HG02973 (cell line): ENCODE data around the gene PXT1.
"Not testable (repeated sequence)": the region's sequence is repeated elsewhere in the genome, so short reads cannot be mapped to it uniquely, and the experiment has no call there.

Experiments
- ATAC-seq: cut with Tn5 transposase; IDR thresholded peaks from one replicate; pipeline ENCODE4 v1.9.1; 2021; ENCODE audit warnings: moderate library complexity; ENCODE audit not compliant: unreplicated experiment

Gene PXT1

GRCh38 chr6:36371211-36371610, 71.4 kb downstream of the PXT1 start:
- ATAC-seq: no peak

- ATAC-seq: no peak
These were observed 72.0 kb downstream of the PXT1 start for GRCh38 chr6:36370638-36371037.

GRCh38 chr6:36368921-36369865, 73.5 kb downstream of the PXT1 start:
- ATAC-seq: no peak

- no peak for ATAC-seq
These were observed 74.2 kb downstream of the PXT1 start for GRCh38 chr6:36368421-36368820.

- no peak for ATAC-seq
These were observed 74.9 kb downstream of the PXT1 start for GRCh38 chr6:36367743-36368142.

- peak; percentile 53 for ATAC-seq
These were observed 77.8 kb downstream of the PXT1 start for GRCh38 chr6:36364669-36365479.

- ATAC-seq: not testable (repeated sequence)
These were observed 78.5 kb downstream of the PXT1 start for GRCh38 chr6:36364061-36364635.

- ATAC-seq: not testable (repeated sequence)
These were observed 79.3 kb downstream of the PXT1 start for GRCh38 chr6:36363371-36363752.

- no peak for ATAC-seq
These were observed 79.9 kb downstream of the PXT1 start for GRCh38 chr6:36362551-36363370.

- no peak for ATAC-seq
These were observed 81.6 kb downstream of the PXT1 start for GRCh38 chr6:36361071-36361470.

- ATAC-seq: no peak
These were observed 82.2 kb downstream of the PXT1 start for GRCh38 chr6:36360241-36361054.

- ATAC-seq: no peak
These were observed 84.3 kb downstream of the PXT1 start for GRCh38 chr6:36358226-36358915.

GRCh38 chr6:36357872-36358225, 84.8 kb downstream of the PXT1 start:
- ATAC-seq: no peak

- no peak for ATAC-seq
These were observed 86.8 kb downstream of the PXT1 start for GRCh38 chr6:36355819-36356218.

- no peak for ATAC-seq
These were observed 89.2 kb downstream of the PXT1 start for GRCh38 chr6:36353411-36353915.

GRCh38 chr6:36352477-36353157, 90.0 kb downstream of the PXT1 start:
- ATAC-seq: no peak

- ATAC-seq: no peak
These were observed 91.7 kb downstream of the PXT1 start for GRCh38 chr6:36350681-36351571.

- ATAC-seq: no peak
These were observed 92.6 kb downstream of the PXT1 start for GRCh38 chr6:36350082-36350481.
